Tibial nerve (tissue), 4 donors: Measurements from ENCODE around the gene FADS2. TPM values are rescaled to one million over a fixed set of nuclear protein-coding genes. Genes with fewer than 3 reads are reported as not detected.

Experiments
- DNase-seq, 2 donors: peaks; one replicate each; pipeline ENCODE4 v3.0.0-alpha.2; 2019; ENCODE audit warnings: low spot score in 2 of 2
- H3K27ac ChIP-seq, 4 donors: fragments of 200-600 bp; sonication (generic) in 3 of 4; one replicate each; pipeline ENCODE4 v1.5.1; 2017 to 2019; ENCODE audit warnings: mild to moderate bottlenecking in 1 of 4
- H3K27me3 ChIP-seq, 2 donors: fragments of 200-600 bp; sonication (generic) in 1 of 2; one replicate each; pipeline versions ENCODE4 v1.5.1 to v1.6.0; 2017 to 2019
- H3K36me3 ChIP-seq, 3 donors: fragments of 200-600 bp; sonication (generic); one replicate each; pipeline ENCODE4 v1.5.1; 2018 to 2019
- H3K4me1 ChIP-seq, 4 donors: fragments of 200-600 bp; sonication (generic) in 3 of 4; one replicate each; pipeline ENCODE4 v1.5.1; 2017 to 2019
- H3K4me3 ChIP-seq, 4 donors: fragments of 200-600 bp; sonication (generic) in 3 of 4; one replicate each; pipeline ENCODE4 v1.5.1; 2017 to 2019; ENCODE audit warnings: mild to moderate bottlenecking in 1 of 4, moderate library complexity in 1 of 4
- H3K9me3 ChIP-seq, 4 donors: fragments of 200-600 bp; sonication (generic) in 3 of 4; one replicate each; pipeline ENCODE4 v1.5.1; 2017 to 2019
- CTCF ChIP-seq, 5 experiments: fragments of 200-600 bp in 3 of 5; fragments of 450-650 bp in 2 of 5; sonication (generic) in 3 of 5; IDR thresholded peaks; one replicate each; pipeline ENCODE4 v1.5.1; 2016 to 2019; ENCODE audit warnings: antibody characterized with exemption in 5 of 5, mild to moderate bottlenecking in 3 of 5, moderate library complexity in 2 of 5
- EP300 ChIP-seq, 2 donors: sonication (generic); formaldehyde crosslinking; IDR thresholded peaks; one replicate each; pipeline ENCODE4 v1.6.1; 2017; ENCODE audit warnings: antibody characterized with exemption in 2 of 2, mild to moderate bottlenecking in 1 of 2
- POLR2A ChIP-seq, 2 donors: fragments of 450-650 bp; IDR thresholded peaks; one replicate each; pipeline ENCODE4 v1.6.1; 2017; ENCODE audit warnings: antibody characterized with exemption in 2 of 2, mild to moderate bottlenecking in 2 of 2, moderate library complexity in 2 of 2
- WGBS, 2 donors: methylation state at CpG; one replicate each; pipeline ENCODE4 v1.1.5; 2018; 5-methylcytosine and 5-hydroxymethylcytosine counted together
- total RNA-seq, 4 donors: library from RNA; depleted of rRNA; stranded (reverse); fragments of >200 nt; gene quantifications; one replicate each; pipeline ENCODE4 v1.1.0, GENCODE V29; 2016

The FADS2 gene
- total RNA-seq, 4 donors from 2014 or later, result 17.4 to 59.2 (median 32.7) TPM

- Histone ChIP-seq H3K4me3 (no peak overlapping the region), H3K9me3 (no peaks in the 10 kb centered on the region), H3K27ac (peak overlapping the region; percentile 62 to 86 (median 74)), H3K36me3 (peaks cover 0 to 17% (median 0%) of the 10 kb centered on the region in 3 donors), H3K4me1 (peaks cover 0 to 75% (median 36%) of the 10 kb centered on the region in 4 donors), H3K27me3 (no peaks in the 10 kb centered on the region)
- DNase-seq, result peak in 1 of 2 donors; percentile 35
- no peak for TF ChIP-seq CTCF (IDR thresholded peaks at IDR 0.05)
- no peak for TF ChIP-seq POLR2A (IDR thresholded peaks at IDR 0.05)
- peak in 1 of 2 donors; percentile 31 for TF ChIP-seq EP300 (IDR thresholded peaks at IDR 0.05)
- WGBS, 2 donors, result 20 to 21% methylated on average over 10 to 11 of the region's 12 CpGs
Measured at GRCh38 chr11:61834278-61835048, 6.4 kb downstream of the FADS2 start.

- 92 to 93% methylated on average over 8 of the region's 8 CpGs for WGBS, 2 donors
- Histone ChIP-seq H3K4me3 (no peak overlapping the region), H3K9me3 (no peaks in the 10 kb centered on the region), H3K27ac (peak overlapping the region in 3 of 4 donors; percentile 1 to 86 (median 85)), H3K36me3 (peaks cover 0 to 35% (median 3%) of the 10 kb centered on the region in 3 donors), H3K27me3 (no peaks in the 10 kb centered on the region), H3K4me1 (peaks cover 0 to 58% (median 23%) of the 10 kb centered on the region in 4 donors)
- TF ChIP-seq EP300 (IDR thresholded peaks at IDR 0.05) (no peak), POLR2A (IDR thresholded peaks at IDR 0.05) (no peak), CTCF (IDR thresholded peaks at IDR 0.05) (no peak)
- DNase-seq, result no peak
Measured at GRCh38 chr11:61836193-61836592, 8.1 kb downstream of the FADS2 start.

DNA sequence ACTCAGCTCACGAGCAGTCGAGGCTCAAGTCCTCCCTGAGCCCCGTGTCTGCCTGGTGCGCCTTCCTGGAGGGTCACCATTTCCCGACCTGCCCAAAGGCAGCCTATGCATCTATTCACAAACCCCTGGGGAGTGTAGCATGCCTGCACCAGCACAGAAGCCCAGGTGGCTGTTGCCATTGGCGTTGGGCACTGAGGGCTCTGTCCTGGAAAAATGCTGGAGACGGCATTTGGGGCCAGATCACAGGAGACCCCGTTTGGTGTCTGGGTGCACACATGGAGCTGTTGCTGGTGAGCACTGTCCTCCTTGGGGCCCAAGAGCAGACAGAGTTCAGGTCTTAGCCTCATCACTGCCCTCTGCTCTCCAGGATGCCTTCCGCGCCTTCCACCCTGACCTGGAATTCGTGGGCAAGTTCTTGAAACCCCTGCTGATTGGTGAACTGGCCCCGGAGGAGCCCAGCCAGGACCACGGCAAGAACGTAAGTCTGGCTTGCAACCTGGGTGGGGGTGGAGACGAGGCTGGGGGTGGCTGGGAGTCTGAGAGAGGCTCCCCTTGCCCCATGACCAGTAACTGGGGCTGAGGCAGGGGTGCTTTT, 9.4 kb downstream of the FADS2 start:
- TF ChIP-seq CTCF (IDR thresholded peaks at IDR 0.05) (no peak), EP300 (IDR thresholded peaks at IDR 0.05) (no peak), POLR2A (IDR thresholded peaks at IDR 0.05) (no peak)
- DNase-seq, result no peak

DNA sequence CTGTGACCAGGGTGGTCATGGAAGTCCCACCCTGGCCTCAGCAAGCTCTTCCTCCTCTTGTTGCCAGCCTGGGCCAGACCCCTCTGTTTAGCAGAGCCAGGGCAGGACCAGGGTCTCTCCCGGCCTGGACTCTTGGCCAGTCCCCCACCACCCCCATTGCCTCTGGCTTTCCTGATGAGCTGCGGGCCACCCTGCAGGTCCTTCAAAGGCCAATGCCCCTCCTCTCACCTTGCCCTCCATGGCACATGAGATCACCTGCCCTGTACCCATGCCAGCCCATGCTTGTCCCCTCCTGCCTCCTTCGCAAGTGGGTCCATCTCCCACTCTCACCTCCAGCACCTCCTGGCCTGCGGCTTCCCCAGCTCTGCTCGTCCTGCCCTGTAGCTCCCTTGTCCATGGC, 10.4 kb downstream of the FADS2 start:
- no peaks in the 10 kb centered on the region for H3K9me3 ChIP-seq
- no peak for TF ChIP-seq POLR2A (IDR thresholded peaks at IDR 0.05)
- TF ChIP-seq EP300 (IDR thresholded peaks at IDR 0.05), result no peak
- TF ChIP-seq CTCF (IDR thresholded peaks at IDR 0.05), result no peak
- peaks cover 0 to 57% (median 3%) of the 10 kb centered on the region in 3 donors for H3K36me3 ChIP-seq
- H3K27me3 ChIP-seq, result no peaks in the 10 kb centered on the region
- WGBS, 2 donors, result 84 to 85% methylated on average over 5 of the region's 5 CpGs
- no peak for DNase-seq
- peaks cover 0 to 50% (median 19%) of the 10 kb centered on the region in 4 donors for H3K4me1 ChIP-seq
- peak overlapping the region in 1 of 4 donors; percentile 25 for H3K27ac ChIP-seq
- no peak overlapping the region for H3K4me3 ChIP-seq

More for the DNA sequence above, 9.4 kb downstream of the FADS2 start:
- Histone ChIP-seq H3K36me3 (peaks cover 0 to 48% (median 3%) of the 10 kb centered on the region in 3 donors), H3K27ac (peak overlapping the region in 1 of 4 donors; percentile 25), H3K9me3 (no peaks in the 10 kb centered on the region), H3K4me3 (no peak overlapping the region), H3K4me1 (peaks cover 0 to 54% (median 19%) of the 10 kb centered on the region in 4 donors), H3K27me3 (no peaks in the 10 kb centered on the region)
- whole genome bisulfite sequencing, 2 donors, result 86 to 88% methylated on average over 10 to 15 of the region's 15 CpGs

DNA sequence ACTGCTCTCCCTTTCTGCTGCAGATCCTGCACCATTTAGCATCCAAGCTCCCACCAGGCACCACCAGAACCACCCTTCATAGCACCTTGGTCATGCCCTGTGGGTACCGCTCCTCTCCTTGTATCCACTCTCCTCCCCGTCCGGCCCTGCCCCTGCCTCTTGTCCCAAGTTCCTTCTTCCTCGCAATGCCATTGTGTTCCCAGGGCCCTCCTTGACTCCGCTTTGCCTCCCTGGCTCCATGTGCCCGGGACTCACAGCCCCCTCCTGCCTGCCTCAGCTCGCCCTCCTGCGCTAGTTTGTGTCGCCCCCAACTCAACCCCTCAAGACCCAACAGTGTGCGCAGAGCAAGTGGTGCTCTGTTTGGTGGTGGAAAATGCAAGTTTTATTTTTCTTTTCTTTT, 10.8 kb downstream of the FADS2 start:
- Histone ChIP-seq H3K4me3 (no peak overlapping the region), H3K27me3 (no peaks in the 10 kb centered on the region), H3K27ac (peak overlapping the region in 1 of 4 donors; percentile 24), H3K4me1 (peaks cover 0 to 46% (median 17%) of the 10 kb centered on the region in 4 donors), H3K9me3 (no peaks in the 10 kb centered on the region), H3K36me3 (peaks cover 0 to 61% (median 3%) of the 10 kb centered on the region in 3 donors)
- TF ChIP-seq EP300 (IDR thresholded peaks at IDR 0.05) (no peak), CTCF (IDR thresholded peaks at IDR 0.05) (no peak), POLR2A (IDR thresholded peaks at IDR 0.05) (no peak)
- no peak for DNase-seq
- WGBS, 2 donors, result 91 to 97% methylated on average over 10 of the region's 10 CpGs
